ENCODE results near the gene RNF145. TPM values are rescaled to one million over a fixed set of nuclear protein-coding genes. Genes with fewer than 3 reads are reported as not detected.

RNF145 gene
- total RNA-seq, 3 donors from 2014 or later: 40.5 to 68.2 (median 41.3) TPM

GRCh38 chr5:159185773-159186172 lies 23.6 kb downstream of the RNF145 start:
- no peak for DNase-seq (ENCODE audit: low spot score in 2 of 2)
- no peaks in the 10 kb centered on the region for H3K4me1 ChIP-seq
- peak overlapping the region in 1 of 2 donors; percentile 1 for H3K27ac ChIP-seq
- no peak overlapping the region for H3K4me3 ChIP-seq
- no peak for TF ChIP-seq POLR2A (IDR thresholded peaks at IDR 0.05)
- TF ChIP-seq POLR2AphosphoS5 (IDR thresholded peaks at IDR 0.05): no peak
- no peak for TF ChIP-seq CTCF (IDR thresholded peaks at IDR 0.05)
- intact Hi-C loops (cut with DNase I; ENCODE audit: low total_unique reads): no loop called here
- H3K27me3 ChIP-seq: no peaks in the 10 kb centered on the region
- H3K36me3 ChIP-seq: no peaks in the 10 kb centered on the region
- no peaks in the 10 kb centered on the region for H3K9me3 ChIP-seq

GRCh38 chr5:159184858-159185381 lies 24.4 kb downstream of the RNF145 start:
- Histone ChIP-seq H3K27me3 (no peaks in the 10 kb centered on the region), H3K4me1 (no peaks in the 10 kb centered on the region), H3K9me3 (no peaks in the 10 kb centered on the region), H3K36me3 (no peaks in the 10 kb centered on the region), H3K27ac (no peak overlapping the region), H3K4me3 (no peak overlapping the region)
- no peak for TF ChIP-seq CTCF (IDR thresholded peaks at IDR 0.05)
- DNase-seq (ENCODE audit: low spot score in 2 of 2): no peak
- intact Hi-C loops (cut with DNase I; ENCODE audit: low total_unique reads): no loop called here

GRCh38 chr5:159184236-159184635 lies 25.1 kb downstream of the RNF145 start:
- H3K9me3 ChIP-seq: no peaks in the 10 kb centered on the region
- no peaks in the 10 kb centered on the region for H3K27me3 ChIP-seq
- H3K36me3 ChIP-seq: no peaks in the 10 kb centered on the region
- H3K4me1 ChIP-seq: no peaks in the 10 kb centered on the region
- no peak overlapping the region for H3K27ac ChIP-seq
- H3K4me3 ChIP-seq: no peak overlapping the region
- intact Hi-C loops (cut with DNase I; ENCODE audit: low total_unique reads): no loop called here
- no peak for DNase-seq (ENCODE audit: low spot score in 2 of 2)
- TF ChIP-seq CTCF (IDR thresholded peaks at IDR 0.05): no peak
- no peak for TF ChIP-seq POLR2A (IDR thresholded peaks at IDR 0.05)
- no peak for TF ChIP-seq POLR2AphosphoS5 (IDR thresholded peaks at IDR 0.05)

- Histone ChIP-seq H3K4me3 (no peak overlapping the region), H3K27ac (no peak overlapping the region), H3K9me3 (no peaks in the 10 kb centered on the region), H3K4me1 (no peaks in the 10 kb centered on the region), H3K27me3 (no peaks in the 10 kb centered on the region), H3K36me3 (no peaks in the 10 kb centered on the region)
- no peak for DNase-seq (ENCODE audit: low spot score in 2 of 2)
- TF ChIP-seq POLR2AphosphoS5 (IDR thresholded peaks at IDR 0.05) (no peak), CTCF (IDR thresholded peaks at IDR 0.05) (no peak), POLR2A (IDR thresholded peaks at IDR 0.05) (no peak)
- intact Hi-C loops (cut with DNase I; ENCODE audit: low total_unique reads): no loop called here
These were observed 26.1 kb downstream of the RNF145 start for GRCh38 chr5:159183247-159183646.

GRCh38 chr5:159182691-159183090 lies 26.7 kb downstream of the RNF145 start:
- Histone ChIP-seq H3K27me3 (no peaks in the 10 kb centered on the region), H3K27ac (no peak overlapping the region), H3K4me1 (no peaks in the 10 kb centered on the region), H3K4me3 (no peak overlapping the region), H3K9me3 (no peaks in the 10 kb centered on the region), H3K36me3 (no peaks in the 10 kb centered on the region)
- TF ChIP-seq POLR2A (IDR thresholded peaks at IDR 0.05) (no peak), CTCF (IDR thresholded peaks at IDR 0.05) (no peak), POLR2AphosphoS5 (IDR thresholded peaks at IDR 0.05) (no peak)
- DNase-seq (ENCODE audit: low spot score in 2 of 2): no peak
- intact Hi-C loops (cut with DNase I; ENCODE audit: low total_unique reads): no loop called here
